Kidney (tissue), 14 donors: ENCODE measurements around the gene SPATA2. TPM values are rescaled to one million over a fixed set of nuclear protein-coding genes. Genes with fewer than 3 reads are reported as not detected.
A peak's percentile ranks its signal among the peaks of the same experiment; 100 is the strongest.
"Not testable (repeated sequence)": the region's sequence is repeated elsewhere in the genome, so short reads cannot be mapped to it uniquely, and the experiment has no call there.

Source experiments
- DNase-seq, 5 donors: peaks; one replicate each; pipeline ENCODE4 v3.0.0-alpha.2; 2013 to 2020
- FAIRE-seq: peaks from 2 replicates; lab custom pipeline; 2012; peaks lifted over from hg19 to GRCh38; lab: Jason Lieb, UNC
- H3K27ac ChIP-seq, 2 donors: one replicate each; pipeline ENCODE4 v1.7.0; 2013; ENCODE audit warnings: low read depth in 2 of 2, low read length in 2 of 2, inconsistent platforms in 1 of 2
- H3K27me3 ChIP-seq: one replicate; pipeline ENCODE4 v1.7.1; 2013; ENCODE audit warnings: low read length, inconsistent platforms; ENCODE audit not compliant: control insufficient read depth, insufficient read depth
- H3K36me3 ChIP-seq, 3 donors: one replicate each; pipeline versions ENCODE4 v1.7.0 to v1.7.1; 2013; ENCODE audit warnings: low read length in 3 of 3, control low read depth in 1 of 3, inconsistent platforms in 1 of 3; ENCODE audit not compliant: insufficient read depth in 3 of 3, control insufficient read depth in 2 of 3
- H3K4me1 ChIP-seq, 3 donors: one replicate each; pipeline versions ENCODE4 v1.7.0 to v1.7.1; 2013; ENCODE audit warnings: low read length in 3 of 3, inconsistent platforms in 1 of 3, low read depth in 1 of 3; ENCODE audit not compliant: control insufficient read depth in 2 of 3, insufficient read depth in 2 of 3
- H3K4me3 ChIP-seq, 3 donors: one replicate each; pipeline versions ENCODE4 v1.7.0 to v1.8.1; 2013; ENCODE audit warnings: low read length in 3 of 3, control low read depth in 1 of 3, inconsistent platforms in 1 of 3
- H3K9ac ChIP-seq, 3 donors: one replicate each; pipeline versions ENCODE4 v1.7.0 to v1.7.1; 2013; ENCODE audit warnings: low read length in 3 of 3, control low read depth in 1 of 3, inconsistent platforms in 1 of 3
- H3K9me3 ChIP-seq, 3 donors: one replicate each; pipeline versions ENCODE4 v1.7.0 to v1.7.1; 2013; ENCODE audit warnings: low read length in 3 of 3, control low read depth in 1 of 3, inconsistent platforms in 1 of 3; ENCODE audit not compliant: control insufficient read depth in 2 of 3, insufficient read depth in 1 of 3
- CTCF ChIP-seq: IDR thresholded peaks from 3 replicates; pipeline ENCODE4 v1.5.1; 2012; ENCODE audit warnings: mild to moderate bottlenecking, moderate library complexity, borderline replicate concordance; ENCODE audit not compliant: insufficient read depth; ENCODE audit errors: extremely low read depth
- intact Hi-C: fragments of 100-400 bp; cut with DNase I; formaldehyde crosslinking; loops from one replicate; pipeline ENCODE4 v1.11.1; 2022
- polyA plus RNA-seq: library from polyadenylated mRNA; stranded (reverse); fragments of 350-450 nt; fragmentation: Illumina TruSeq; extraction: RNeasy Lipid Tissue Mini Kit (QIAGEN cat#74804); gene quantifications from one replicate; pipeline ENCODE4 v1.2.3, GENCODE V29; 2014; ENCODE audit warnings: low read depth, low replicate concordance; ENCODE audit not compliant: insufficient read depth
- total RNA-seq: library from RNA; stranded (reverse); fragmentation: NEBNext Ultra II Directional; extraction: Animal tissue kit (Norgen Biotek cat#: 25700); gene quantifications from one replicate; pipeline ENCODE4 v1.2.1, GENCODE V29; 2021
- donor health status: control.
- donor health status: control.
- donor health status: control.
- donor health status: control.
- donor health status: control.
- donor health status: DM: yes; HTN: yes; CAD: no.
- donor health status: Normal renal cell carcinoma (clear cell type).

The SPATA2 gene
- total and polyA plus RNA-seq, 2 donors from 2014 or later, result 5.8 to 9.0 TPM

- intact Hi-C loops, result no loop called here
Measured at GRCh38 chr20:49862607-49863200, 52.6 kb downstream of the SPATA2 start.

GRCh38 chr20:49861232-49861631 lies 54.1 kb downstream of the SPATA2 start:
- H3K4me3 ChIP-seq, H3K4me1 ChIP-seq, DNase-seq, FAIRE-seq, H3K9me3 ChIP-seq, H3K9ac ChIP-seq, H3K27ac ChIP-seq, H3K27me3 ChIP-seq, intact Hi-C loops: not testable (repeated sequence)
- H3K36me3 ChIP-seq, result peaks cover 0 to 18% (median 12%) of the 10 kb centered on the region in 3 donors

More at GRCh38 chr20:49862607-49863200, 52.6 kb downstream of the SPATA2 start:
- no peak for TF ChIP-seq CTCF
- DNase-seq, result no peak
- Histone ChIP-seq H3K9ac (no peak overlapping the region), H3K9me3 (no peaks in the 10 kb centered on the region), H3K4me1 (peaks cover 0 to 3% (median 0%) of the 10 kb centered on the region in 3 donors), H3K4me3 (no peak overlapping the region), H3K27ac (no peak overlapping the region), H3K27me3 (no peaks in the 10 kb centered on the region), H3K36me3 (peaks cover 0 to 20% (median 12%) of the 10 kb centered on the region in 3 donors)
- no peak for FAIRE-seq

GRCh38 chr20:49859807-49860206 lies 55.5 kb downstream of the SPATA2 start:
- FAIRE-seq (no peak), DNase-seq (peak in 2 of 5 donors; percentile 7 to 28)
- H3K27ac ChIP-seq, result no peak overlapping the region
- no peak for TF ChIP-seq CTCF
- H3K36me3 ChIP-seq, result peaks cover 0 to 12% (median 11%) of the 10 kb centered on the region in 3 donors
- no peaks in the 10 kb centered on the region for H3K27me3 ChIP-seq
- H3K9ac ChIP-seq, result no peak overlapping the region
- H3K9me3 ChIP-seq, result no peaks in the 10 kb centered on the region
- intact Hi-C loops, result no loop called here
- peaks cover 0 to 3% (median 0%) of the 10 kb centered on the region in 3 donors for H3K4me1 ChIP-seq
- no peak overlapping the region for H3K4me3 ChIP-seq

GRCh38 chr20:49859011-49859410 lies 56.3 kb downstream of the SPATA2 start:
- no peaks in the 10 kb centered on the region for H3K27me3 ChIP-seq
- H3K4me3 ChIP-seq, result no peak overlapping the region
- FAIRE-seq (no peak), DNase-seq (no peak)
- H3K4me1 ChIP-seq, result peaks cover 0 to 3% (median 0%) of the 10 kb centered on the region in 3 donors
- H3K36me3 ChIP-seq, result peaks cover 0 to 10% (median 8%) of the 10 kb centered on the region in 3 donors
- intact Hi-C loops, result no loop called here
- no peak for TF ChIP-seq CTCF
- no peak overlapping the region for H3K27ac ChIP-seq
- no peaks in the 10 kb centered on the region for H3K9me3 ChIP-seq
- H3K9ac ChIP-seq, result no peak overlapping the region
